Naive thymus-derived CD8-positive, alpha-beta T cell (primary cell): ENCODE data around the gene CFAP46. TPM values are rescaled to one million over a fixed set of nuclear protein-coding genes. Genes with fewer than 3 reads are reported as not detected.

ENCODE experiments used
- ATAC-seq, 2 donors: fragments of 150-1000 bp; cut with Tn5 transposase in 1 of 2; sonication (Bioruptor Pico), chemical (Tn5 transposase) in 1 of 2; 1 replicate in 1 of 2; 2 replicates in 1 of 2; pipeline ENCODE4 v1.10.0; 2021; ENCODE audit warnings: mild to moderate bottlenecking in 2 of 2, moderate library complexity in 2 of 2
- POLR2A ChIA-PET: fragments of 350-600 bp; sonication (Branson Sonifier 250); formaldehyde crosslinking; loops from one replicate; lab custom pipeline; 2021; ENCODE audit warnings: antibody characterized with exemption; lab: Charles Lee
- DNase-seq, 10 donors: peaks; one replicate each; pipeline versions ENCODE4 v3.0.0 to v3.0.0-alpha.2; 2020 to 2022
- H3K27ac Mint-ChIP-seq, 10 donors: one replicate each; pipeline ENCODE4 v1.8.0; 2020 to 2022; ENCODE audit warnings: mild to moderate bottlenecking in 10 of 10, mixed read lengths in 10 of 10, moderate library complexity in 4 of 10, inconsistent platforms in 1 of 10
- H3K27me3 Mint-ChIP-seq, 5 donors: one replicate each; pipeline ENCODE4 v1.8.0; 2021 to 2022; ENCODE audit warnings: mixed read lengths in 5 of 5
- H3K36me3 Mint-ChIP-seq, 3 donors: one replicate each; pipeline ENCODE4 v1.8.0; 2020 to 2022; ENCODE audit warnings: mixed read lengths in 3 of 3, mild to moderate bottlenecking in 2 of 3, inconsistent platforms in 1 of 3
- H3K4me1 Mint-ChIP-seq, 4 donors: one replicate each; pipeline ENCODE4 v1.8.0; 2021 to 2022; ENCODE audit warnings: mixed read lengths in 4 of 4
- H3K4me3 Mint-ChIP-seq, 10 donors: one replicate each; pipeline ENCODE4 v1.8.0; 2020 to 2022; ENCODE audit warnings: mild to moderate bottlenecking in 10 of 10, mixed read lengths in 10 of 10, moderate library complexity in 6 of 10, inconsistent platforms in 1 of 10
- H3K9me3 Mint-ChIP-seq, 9 donors: one replicate each; pipeline ENCODE4 v1.8.0; 2020 to 2022; ENCODE audit warnings: mixed read lengths in 9 of 9, mild to moderate bottlenecking in 3 of 9, inconsistent platforms in 1 of 9, moderate library complexity in 1 of 9
- polyA plus RNA-seq, 3 donors: library from polyadenylated mRNA; unstranded; fragments of 300-500 nt; fragmentation: Illumina TruSeq; gene quantifications; one replicate each; pipeline ENCODE4 v1.2.3, GENCODE V29; 2021
- total RNA-seq, 8 experiments: library from RNA in 2 of 8; stranded (reverse) in 2 of 8; gene quantifications; one replicate each; pipeline ENCODE4 v1.2.3 and lab custom pipeline; 2021 to 2026

Gene CFAP46
- total and polyA plus RNA-seq, 5 experiments from 2014 or later = not detected

DNA sequence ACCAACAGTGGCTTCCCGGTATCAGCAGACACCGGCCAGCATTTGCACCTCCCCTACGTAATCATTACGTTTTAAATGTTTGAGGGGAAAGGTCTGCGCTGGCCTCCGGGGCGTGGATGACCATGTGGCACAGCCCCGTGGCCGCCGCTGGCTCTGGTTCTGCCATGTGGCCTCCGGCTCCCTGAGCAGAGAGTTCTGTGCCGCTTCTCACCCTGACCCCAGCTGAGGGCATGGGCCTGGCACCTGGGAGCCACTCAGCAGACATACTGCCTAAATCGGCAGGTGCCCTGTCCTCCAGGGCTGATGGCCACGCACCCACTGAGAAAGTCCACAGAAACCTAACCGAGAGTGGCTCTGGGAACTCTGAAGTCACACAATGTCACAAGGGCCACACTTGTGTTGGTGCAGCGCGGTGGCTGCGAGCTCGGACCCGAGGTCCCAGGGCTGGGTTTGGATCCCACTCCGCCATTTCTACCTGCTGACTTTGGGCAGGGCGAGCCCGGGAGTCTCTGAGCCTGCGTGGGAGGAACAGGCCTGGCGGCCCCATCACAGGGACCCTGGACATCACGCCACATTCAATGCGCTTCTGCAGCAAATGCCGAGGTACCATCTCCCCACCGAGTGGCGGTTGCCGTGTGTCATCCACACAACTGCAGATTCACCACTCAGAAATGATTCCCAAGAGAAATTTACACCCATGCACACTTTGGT, 25.3 kb downstream of the CFAP46 start:
- no peak overlapping the region for H3K27ac Mint-ChIP-seq
- no peaks in the 10 kb centered on the region for H3K36me3 Mint-ChIP-seq
- peaks cover 0 to 5% (median 0%) of the 10 kb centered on the region in 5 donors for H3K27me3 Mint-ChIP-seq
- POLR2A ChIA-PET = no interaction called here
- H3K4me3 Mint-ChIP-seq = no peak overlapping the region
- H3K9me3 Mint-ChIP-seq = no peaks in the 10 kb centered on the region
- DNase-seq (peak in 1 of 10 donors; percentile 53), ATAC-seq (no peak)
- H3K4me1 Mint-ChIP-seq = peaks cover 0 to 3% (median 1%) of the 10 kb centered on the region in 4 donors

DNA sequence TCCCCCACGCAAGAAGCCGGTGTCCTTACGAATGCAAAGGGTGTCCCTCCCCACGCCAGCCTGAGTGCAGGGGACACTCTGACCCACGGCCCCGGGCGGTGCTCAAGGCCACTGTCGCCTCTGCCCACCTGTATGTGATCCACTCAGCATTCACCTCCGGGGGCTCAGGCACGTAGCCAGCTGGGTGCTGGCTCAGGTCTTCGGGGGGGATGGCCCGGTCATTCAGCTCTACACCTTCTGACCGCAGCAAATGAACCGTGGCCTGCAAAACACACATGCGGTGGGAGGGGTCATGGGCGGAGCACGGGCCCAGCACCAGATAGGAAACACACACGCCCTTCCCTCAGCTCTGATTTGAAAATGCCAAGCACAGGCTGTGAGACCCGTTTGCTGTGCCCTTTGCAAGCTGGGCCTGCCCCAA, 25.9 kb downstream of the CFAP46 start:
- no peak overlapping the region for H3K27ac Mint-ChIP-seq
- peaks cover 0 to 3% (median 1%) of the 10 kb centered on the region in 4 donors for H3K4me1 Mint-ChIP-seq
- ATAC-seq (no peak), DNase-seq (peak in 1 of 10 donors; percentile 40)
- H3K36me3 Mint-ChIP-seq = no peaks in the 10 kb centered on the region
- H3K4me3 Mint-ChIP-seq = no peak overlapping the region
- no peaks in the 10 kb centered on the region for H3K9me3 Mint-ChIP-seq
- POLR2A ChIA-PET = no interaction called here
- H3K27me3 Mint-ChIP-seq = peaks cover 0 to 7% (median 0%) of the 10 kb centered on the region in 5 donors

DNA sequence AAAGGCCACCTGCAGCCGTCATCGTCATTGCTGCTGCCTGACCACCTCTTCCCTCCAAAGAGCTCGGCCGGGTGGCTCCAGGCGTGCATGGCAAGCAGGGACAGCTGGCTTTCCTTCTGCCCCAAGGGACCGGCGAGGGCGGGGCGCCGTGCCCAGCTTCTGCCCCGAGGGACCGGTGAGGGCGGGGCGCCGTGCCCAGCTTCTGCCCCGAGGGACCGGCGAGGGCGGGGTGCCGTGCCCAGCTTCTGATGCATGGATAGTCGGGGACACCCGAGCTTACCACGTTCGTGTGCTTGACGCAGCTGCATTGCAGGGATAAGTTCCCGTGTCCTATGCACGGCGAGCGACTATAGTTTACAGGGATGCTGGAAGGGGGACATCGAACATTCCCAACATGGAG, 27.0 kb downstream of the CFAP46 start:
- peaks cover 0 to 4% (median 0%) of the 10 kb centered on the region in 9 donors for H3K9me3 Mint-ChIP-seq
- H3K27ac Mint-ChIP-seq = no peak overlapping the region
- DNase-seq = peak in 1 of 10 donors; percentile 30
- ATAC-seq = no peak
- H3K27me3 Mint-ChIP-seq = peaks cover 0 to 7% (median 2%) of the 10 kb centered on the region in 5 donors
- no peak overlapping the region for H3K4me3 Mint-ChIP-seq
- H3K4me1 Mint-ChIP-seq = peaks cover 0 to 3% (median 1%) of the 10 kb centered on the region in 4 donors
- H3K36me3 Mint-ChIP-seq = no peaks in the 10 kb centered on the region
- POLR2A ChIA-PET = no interaction called here

DNA sequence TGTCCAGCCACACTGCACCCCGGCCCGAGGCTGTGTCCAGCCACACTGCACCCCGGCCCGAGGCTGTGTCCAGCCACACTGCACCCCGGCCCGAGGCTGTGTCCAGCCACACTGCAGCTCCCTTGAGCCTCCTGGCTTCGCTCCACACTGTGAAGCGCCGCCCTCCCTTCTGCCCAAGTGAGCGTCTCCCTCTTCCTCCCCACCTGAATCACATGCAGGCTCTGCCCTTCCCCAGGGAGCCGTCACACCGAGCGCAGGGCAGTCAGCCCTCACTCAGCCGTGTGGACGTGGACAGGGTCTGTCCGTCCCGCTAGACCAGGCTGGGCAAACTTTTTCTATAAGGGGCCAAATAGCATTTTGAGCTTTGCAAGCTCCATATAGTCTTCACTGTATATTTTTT, 27.6 kb downstream of the CFAP46 start:
- ATAC-seq (no peak), DNase-seq (no peak)
- H3K36me3 Mint-ChIP-seq = no peaks in the 10 kb centered on the region
- no peak overlapping the region for H3K27ac Mint-ChIP-seq
- peaks cover 0 to 3% (median 1%) of the 10 kb centered on the region in 4 donors for H3K4me1 Mint-ChIP-seq
- POLR2A ChIA-PET = no interaction called here
- peaks cover 0 to 4% (median 0%) of the 10 kb centered on the region in 9 donors for H3K9me3 Mint-ChIP-seq
- H3K27me3 Mint-ChIP-seq = peaks cover 0 to 7% (median 2%) of the 10 kb centered on the region in 5 donors
- no peak overlapping the region for H3K4me3 Mint-ChIP-seq

DNA sequence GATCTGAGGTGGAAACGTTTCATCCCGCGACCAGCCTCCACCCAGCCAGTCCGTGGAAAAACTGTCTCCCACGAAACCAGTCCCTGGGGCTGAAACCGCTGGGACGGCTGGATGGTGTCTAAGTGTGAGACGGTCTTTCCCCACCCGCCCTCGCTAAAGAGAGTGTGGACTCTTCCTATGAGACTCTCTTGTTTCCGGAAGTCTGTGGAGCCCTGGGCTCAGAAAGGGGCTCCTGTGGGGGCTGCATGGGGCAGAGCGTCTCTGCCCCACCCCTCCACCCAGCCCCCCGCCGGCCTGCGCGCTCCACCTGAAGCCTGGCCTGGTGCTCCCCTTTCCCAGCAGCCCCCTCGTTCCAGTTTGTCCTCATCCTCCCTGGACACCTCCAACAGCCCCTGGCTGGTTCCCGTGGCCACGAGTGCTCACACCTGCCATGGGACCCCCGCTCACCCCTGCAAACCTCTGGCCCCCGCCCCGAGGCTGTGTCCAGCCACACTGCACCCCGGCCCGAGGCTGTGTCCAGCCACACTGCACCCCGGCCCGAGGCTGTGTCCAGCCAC, 28.7 kb downstream of the CFAP46 start:
- Mint-ChIP-seq H3K27ac (no peak overlapping the region), H3K4me3 (peak overlapping the region in 1 of 10 donors; percentile 26), H3K4me1 (peaks cover 0 to 3% (median 1%) of the 10 kb centered on the region in 4 donors), H3K9me3 (peaks cover 0 to 4% (median 0%) of the 10 kb centered on the region in 9 donors), H3K27me3 (peaks cover 0 to 7% (median 2%) of the 10 kb centered on the region in 5 donors), H3K36me3 (no peaks in the 10 kb centered on the region)
- ATAC-seq (no peak), DNase-seq (peak in 1 of 10 donors; percentile 57)
- POLR2A ChIA-PET = no interaction called here

DNA sequence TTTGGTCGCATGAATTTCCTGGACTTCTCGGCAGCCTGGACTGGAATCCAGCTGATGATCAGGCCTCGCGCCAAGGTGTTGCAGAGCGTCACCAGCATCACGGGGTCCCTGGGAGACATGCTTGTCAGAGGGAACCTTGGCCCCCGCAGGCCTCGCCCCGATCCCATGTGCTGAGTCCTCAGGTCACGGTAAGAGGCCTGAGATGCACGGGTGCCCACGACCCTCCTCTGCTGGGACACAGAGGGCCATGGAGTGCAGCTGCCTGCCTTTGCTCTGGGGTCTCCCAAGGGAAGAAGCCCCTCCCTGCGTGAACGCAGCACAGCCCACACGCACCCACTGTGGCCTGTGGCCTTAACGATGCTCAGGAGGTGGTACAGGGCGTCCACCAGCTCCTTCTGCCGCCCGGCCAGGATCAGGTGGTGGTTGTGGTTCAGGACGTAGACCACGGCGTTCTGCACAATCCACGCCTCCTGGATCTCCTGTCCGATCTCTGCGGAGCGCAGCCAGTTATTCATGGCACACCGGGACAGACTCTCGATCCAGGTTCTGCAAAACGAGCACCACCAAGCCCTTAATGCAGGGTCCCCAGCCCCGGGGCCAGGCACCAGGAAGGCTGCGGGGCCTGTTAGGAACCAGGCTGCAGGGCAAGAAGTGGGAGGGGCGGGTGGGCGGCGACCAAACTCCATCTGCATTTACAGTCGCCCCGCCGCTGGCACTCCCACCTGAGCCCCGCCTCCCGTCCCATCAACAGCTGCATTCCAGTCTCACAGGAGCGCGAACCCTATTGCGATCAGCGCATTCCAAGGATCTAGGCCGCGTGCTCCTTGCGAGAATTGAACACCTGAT, 29.4 kb downstream of the CFAP46 start:
- Mint-ChIP-seq H3K36me3 (no peaks in the 10 kb centered on the region), H3K9me3 (peaks cover 0 to 4% (median 0%) of the 10 kb centered on the region in 9 donors), H3K4me3 (peak overlapping the region in 1 of 10 donors; percentile 26), H3K4me1 (peaks cover 0 to 3% (median 1%) of the 10 kb centered on the region in 4 donors), H3K27ac (peak overlapping the region in 1 of 10 donors; percentile 68), H3K27me3 (peaks cover 0 to 9% (median 2%) of the 10 kb centered on the region in 5 donors)
- ATAC-seq (no peak), DNase-seq (no peak)
- POLR2A ChIA-PET = no interaction called here

DNA sequence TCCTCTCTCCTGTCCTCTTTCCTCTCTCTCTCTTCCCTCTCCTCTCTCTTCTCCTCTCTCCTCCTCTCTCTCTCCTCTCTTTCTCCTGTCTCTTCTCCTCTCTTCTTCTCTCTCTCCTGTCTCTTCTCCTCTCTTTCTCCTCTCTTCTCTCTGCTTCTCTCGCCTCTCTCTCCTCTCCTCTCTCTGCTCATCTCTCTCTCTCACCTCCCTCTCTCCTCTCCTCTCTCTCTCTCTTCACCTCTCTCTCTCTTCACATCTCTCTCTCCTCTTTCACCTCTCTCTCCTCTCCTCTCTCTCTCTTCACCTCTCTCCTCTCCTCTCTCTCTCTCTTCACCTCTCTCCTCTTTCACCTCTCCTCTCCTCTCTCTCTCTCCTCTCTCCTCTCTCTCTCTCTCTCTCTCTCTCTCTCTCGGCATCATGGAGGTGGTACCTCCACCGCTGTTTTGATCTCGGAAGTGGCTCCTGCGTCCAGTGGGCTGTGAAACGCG, 30.1 kb downstream of the CFAP46 start:
- Mint-ChIP-seq H3K36me3 (no peaks in the 10 kb centered on the region), H3K27ac (peak overlapping the region in 1 of 10 donors; percentile 68), H3K27me3 (peaks cover 0 to 10% (median 2%) of the 10 kb centered on the region in 5 donors), H3K4me3 (no peak overlapping the region), H3K9me3 (peaks cover 0 to 4% (median 0%) of the 10 kb centered on the region in 9 donors), H3K4me1 (peaks cover 0 to 3% (median 1%) of the 10 kb centered on the region in 4 donors)
- POLR2A ChIA-PET = no interaction called here
- ATAC-seq (no peak), DNase-seq (no peak)

DNA sequence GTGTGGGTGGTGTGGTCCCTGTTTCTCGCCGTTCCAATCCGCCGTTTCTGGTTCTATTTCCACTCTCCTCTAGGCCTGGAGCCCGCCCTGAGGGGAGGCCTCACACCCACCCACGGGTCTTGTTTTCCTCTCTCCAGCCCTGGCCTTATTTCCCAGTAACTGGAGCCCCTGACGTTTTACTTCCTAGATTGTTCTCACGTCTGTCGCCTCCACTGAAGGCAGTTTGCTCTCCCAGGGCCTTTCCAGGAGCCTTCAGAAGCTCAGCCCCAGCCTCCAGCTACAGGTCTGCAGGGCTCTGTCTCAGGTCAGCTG, 30.6 kb downstream of the CFAP46 start:
- H3K36me3 Mint-ChIP-seq = no peaks in the 10 kb centered on the region
- no peak for DNase-seq
- H3K27me3 Mint-ChIP-seq = peaks cover 0 to 12% (median 4%) of the 10 kb centered on the region in 5 donors
- ATAC-seq = no peak
- POLR2A ChIA-PET = no interaction called here
- peaks cover 0 to 4% (median 0%) of the 10 kb centered on the region in 9 donors for H3K9me3 Mint-ChIP-seq
- H3K4me1 Mint-ChIP-seq = peaks cover 0 to 3% (median 1%) of the 10 kb centered on the region in 4 donors
- no peak overlapping the region for H3K4me3 Mint-ChIP-seq
- no peak overlapping the region for H3K27ac Mint-ChIP-seq

DNA sequence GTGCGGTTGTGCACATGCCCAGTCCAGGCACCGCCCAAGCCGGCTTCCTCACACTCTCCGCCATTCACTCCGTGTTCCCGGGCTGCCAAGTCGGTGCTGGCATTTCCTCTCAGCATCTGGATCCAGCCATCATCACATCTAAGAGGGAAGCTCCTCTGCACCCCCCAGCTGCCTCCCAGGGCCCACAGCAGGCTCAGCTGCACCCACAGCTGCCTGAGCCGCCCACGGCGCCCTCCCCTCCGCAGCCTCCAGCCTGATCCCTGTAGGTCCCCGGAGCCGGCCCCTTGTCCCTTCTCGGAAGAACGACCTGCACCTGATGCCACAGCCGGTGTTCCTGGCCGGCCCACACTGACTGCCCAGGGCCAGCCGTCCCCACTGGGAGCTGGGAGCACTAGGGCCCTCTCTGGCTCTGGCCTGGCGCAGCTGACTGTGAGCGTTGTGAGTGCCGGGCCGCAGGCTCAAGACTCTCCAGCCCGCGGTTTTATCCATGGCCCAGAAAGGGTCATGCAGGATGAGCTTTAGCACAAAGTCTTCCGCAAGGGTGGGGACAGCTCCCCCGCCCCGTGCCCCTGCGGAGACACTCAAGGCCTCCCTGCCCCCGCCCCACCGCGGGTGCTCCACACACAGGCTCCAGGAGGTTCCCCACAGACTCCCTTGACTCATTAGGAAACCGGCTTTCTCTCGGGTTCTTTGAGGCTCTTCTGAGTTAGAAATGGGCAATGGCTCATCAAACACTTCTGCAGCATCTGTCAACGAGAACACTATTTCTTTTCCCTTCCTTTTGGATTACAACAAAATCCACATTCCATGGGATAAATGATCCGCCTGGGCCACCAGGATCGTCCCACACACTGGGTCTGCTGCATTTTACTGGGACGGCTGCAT, 31.2 kb downstream of the CFAP46 start:
- no peak overlapping the region for H3K4me3 Mint-ChIP-seq
- H3K4me1 Mint-ChIP-seq = peaks cover 0 to 3% (median 1%) of the 10 kb centered on the region in 4 donors
- DNase-seq = peak in 1 of 10 donors; percentile 44
- H3K27ac Mint-ChIP-seq = no peak overlapping the region
- H3K27me3 Mint-ChIP-seq = peaks cover 0 to 12% (median 4%) of the 10 kb centered on the region in 5 donors
- no peaks in the 10 kb centered on the region for H3K36me3 Mint-ChIP-seq
- ATAC-seq = no peak
- POLR2A ChIA-PET = no interaction called here
- H3K9me3 Mint-ChIP-seq = peaks cover 0 to 4% (median 0%) of the 10 kb centered on the region in 9 donors

DNA sequence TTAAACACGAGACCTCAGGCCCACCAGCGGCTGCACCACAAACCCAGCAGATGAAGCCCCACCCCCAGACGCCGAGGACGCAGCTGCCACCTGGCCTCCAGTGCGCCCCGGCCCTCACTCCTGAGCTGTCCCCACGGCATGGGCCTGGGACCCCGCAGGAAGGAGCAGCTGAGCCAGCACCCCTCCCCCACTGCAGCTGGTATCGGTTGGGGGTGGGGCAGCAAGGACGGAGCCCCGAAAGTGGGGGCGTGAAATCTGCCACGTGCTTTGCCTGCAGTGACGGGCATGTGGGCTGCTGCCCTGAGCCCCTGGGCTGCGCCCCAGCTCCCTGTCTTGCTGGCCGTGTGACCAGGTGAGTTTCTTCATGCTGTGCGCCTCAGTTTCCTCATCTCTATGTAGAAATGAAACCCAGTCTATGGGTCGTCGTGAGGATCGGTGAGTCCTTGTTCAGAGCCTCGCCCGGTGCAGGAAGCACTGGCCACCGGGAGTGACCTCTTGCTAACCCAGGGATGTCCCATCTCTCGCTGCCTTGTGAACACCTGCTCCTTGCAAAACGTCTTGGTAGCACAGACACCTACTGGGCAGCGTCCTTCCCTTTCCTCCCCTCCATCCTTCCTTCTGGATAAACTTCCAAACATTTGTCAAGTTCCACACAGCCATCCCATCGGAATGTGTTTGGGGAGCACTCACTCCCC, 32.0 kb downstream of the CFAP46 start:
- Mint-ChIP-seq H3K27me3 (peaks cover 0 to 13% (median 5%) of the 10 kb centered on the region in 5 donors), H3K27ac (no peak overlapping the region), H3K36me3 (no peaks in the 10 kb centered on the region), H3K4me1 (peaks cover 0 to 3% (median 1%) of the 10 kb centered on the region in 4 donors), H3K4me3 (no peak overlapping the region), H3K9me3 (peaks cover 0 to 4% (median 0%) of the 10 kb centered on the region in 9 donors)
- ATAC-seq (no peak), DNase-seq (peak in 1 of 10 donors; percentile 37)
- POLR2A ChIA-PET = no interaction called here

DNA sequence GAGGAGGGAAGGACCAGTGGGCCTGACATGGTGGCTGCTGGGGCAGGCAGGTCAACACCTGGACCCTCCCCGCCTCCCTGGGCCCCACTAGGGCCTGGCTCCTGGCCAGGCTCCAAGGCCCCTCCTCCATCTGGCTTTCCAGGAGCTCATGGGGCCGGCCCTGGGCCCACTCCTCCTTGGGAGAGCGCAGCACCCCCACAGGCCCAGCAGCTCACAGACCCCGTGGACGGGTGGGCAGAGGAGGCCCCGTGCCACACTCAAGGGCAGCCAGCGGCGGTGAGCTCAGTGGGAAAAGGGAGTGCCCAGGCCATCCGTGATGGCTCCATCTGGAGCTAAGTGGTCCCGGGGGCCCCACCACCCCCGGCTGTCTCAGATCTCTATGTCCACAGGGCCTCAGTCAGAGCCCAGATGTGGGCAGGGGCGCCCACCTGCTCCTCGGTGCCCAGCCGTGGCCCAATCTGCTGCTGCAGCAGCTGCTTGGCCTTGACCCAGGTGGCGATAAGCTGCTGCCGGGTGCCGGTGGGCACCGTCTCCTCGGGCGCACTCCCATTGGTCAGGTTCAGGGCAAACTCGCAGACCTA, 32.8 kb downstream of the CFAP46 start:
- POLR2A ChIA-PET = no interaction called here
- no peak overlapping the region for H3K4me3 Mint-ChIP-seq
- peaks cover 3 to 18% (median 13%) of the 10 kb centered on the region in 5 donors for H3K27me3 Mint-ChIP-seq
- DNase-seq = peak in 1 of 10 donors; percentile 43
- H3K36me3 Mint-ChIP-seq = no peaks in the 10 kb centered on the region
- peaks cover 0 to 5% (median 4%) of the 10 kb centered on the region in 4 donors for H3K4me1 Mint-ChIP-seq
- H3K27ac Mint-ChIP-seq = no peak overlapping the region
- H3K9me3 Mint-ChIP-seq = peaks cover 0 to 7% (median 0%) of the 10 kb centered on the region in 9 donors
- ATAC-seq = no peak
